ENCODE data around the gene SESTD1. TPM values are rescaled to one million over a fixed set of nuclear protein-coding genes. Genes with fewer than 3 reads are reported as not detected.
A peak's percentile ranks its signal among the peaks of the same experiment; 100 is the strongest.

The SESTD1 gene
- total and polyA plus RNA-seq, 2 donors (not counting 1 experiment from before 2014, with no cell fraction given), result 16.8 to 51.9 TPM

GRCh38 chr2:179261151-179261825 lies 3.3 kb downstream of the SESTD1 start:
- H3K27me3 ChIP-seq (ENCODE audit: control insufficient read depth, insufficient read depth, low read length), result no peaks in the 10 kb centered on the region
- TF ChIP-seq CTCF (conservative IDR thresholded peaks at IDR 0.05 in 1 of 2, IDR thresholded peaks at IDR 0.05 in 1 of 2; ENCODE audit: low read depth in 1 of 2, low read length in 2 of 2), result peak in 1 of 2 donors; percentile 16
- TF ChIP-seq EZH2 (IDR thresholded peaks at IDR 0.05; ENCODE audit: low read length, missing control alignments), result no peak
- H3K9me3 ChIP-seq (ENCODE audit: control insufficient read depth, insufficient read depth, low read depth, low read length), result no peaks in the 10 kb centered on the region
- DNase-seq (ENCODE audit: low read depth in 2 of 2), result no peak
- H2AFZ ChIP-seq (ENCODE audit: low read length), result no peak overlapping the region
- H4K20me1 ChIP-seq (ENCODE audit: control insufficient read depth, extremely low read depth, insufficient read depth, low read length), result no peaks in the 10 kb centered on the region
- H3K4me2 ChIP-seq (ENCODE audit: extremely low read depth, insufficient read depth, low read length), result no peak overlapping the region
- no peaks in the 10 kb centered on the region for H3K36me3 ChIP-seq (ENCODE audit: control insufficient read depth, insufficient read depth, low read length)
- no peak overlapping the region for H3K4me3 ChIP-seq (replicated peaks in 1 of 4; ENCODE audit: control extremely low read depth in 1 of 4, insufficient read depth in 1 of 4, low read depth in 3 of 4, low read length in 4 of 4)
- H3K4me1 ChIP-seq (ENCODE audit: control insufficient read depth, extremely low read depth, insufficient read depth, low read length), result no peaks in the 10 kb centered on the region
- H3K27ac ChIP-seq (ENCODE audit: insufficient read depth, low read length), result no peak overlapping the region
- no peak overlapping the region for H3K9ac ChIP-seq (ENCODE audit: insufficient read depth, low read length)
- H3K79me2 ChIP-seq (ENCODE audit: control insufficient read depth, insufficient read depth, low read length), result peaks cover 50% of the 10 kb centered on the region

GRCh38 chr2:179260224-179260623 lies 4.4 kb downstream of the SESTD1 start:
- Histone ChIP-seq H3K4me2 (ENCODE audit: extremely low read depth, insufficient read depth, low read length) (no peak overlapping the region), H3K27me3 (ENCODE audit: control insufficient read depth, insufficient read depth, low read length) (no peaks in the 10 kb centered on the region), H3K36me3 (ENCODE audit: control insufficient read depth, insufficient read depth, low read length) (no peaks in the 10 kb centered on the region), H3K27ac (ENCODE audit: insufficient read depth, low read length) (no peak overlapping the region), H3K79me2 (ENCODE audit: control insufficient read depth, insufficient read depth, low read length) (peaks cover 50% of the 10 kb centered on the region), H3K4me3 (replicated peaks in 1 of 4; ENCODE audit: control extremely low read depth in 1 of 4, insufficient read depth in 1 of 4, low read depth in 3 of 4, low read length in 4 of 4) (no peak overlapping the region), H3K4me1 (ENCODE audit: control insufficient read depth, extremely low read depth, insufficient read depth, low read length) (no peaks in the 10 kb centered on the region), H3K9me3 (ENCODE audit: control insufficient read depth, insufficient read depth, low read depth, low read length) (no peaks in the 10 kb centered on the region), H2AFZ (ENCODE audit: low read length) (no peak overlapping the region), H3K9ac (ENCODE audit: insufficient read depth, low read length) (no peak overlapping the region), H4K20me1 (ENCODE audit: control insufficient read depth, extremely low read depth, insufficient read depth, low read length) (no peaks in the 10 kb centered on the region)
- DNase-seq (ENCODE audit: low read depth in 2 of 2), result no peak
- no peak for TF ChIP-seq CTCF (conservative IDR thresholded peaks at IDR 0.05 in 1 of 2, IDR thresholded peaks at IDR 0.05 in 1 of 2; ENCODE audit: low read depth in 1 of 2, low read length in 2 of 2)
- TF ChIP-seq EZH2 (IDR thresholded peaks at IDR 0.05; ENCODE audit: low read length, missing control alignments), result no peak

- Histone ChIP-seq H4K20me1 (ENCODE audit: control insufficient read depth, extremely low read depth, insufficient read depth, low read length) (no peaks in the 10 kb centered on the region), H3K4me3 (replicated peaks in 1 of 4; ENCODE audit: control extremely low read depth in 1 of 4, insufficient read depth in 1 of 4, low read depth in 3 of 4, low read length in 4 of 4) (no peak overlapping the region), H3K27ac (ENCODE audit: insufficient read depth, low read length) (no peak overlapping the region), H3K9me3 (ENCODE audit: control insufficient read depth, insufficient read depth, low read depth, low read length) (no peaks in the 10 kb centered on the region), H3K27me3 (ENCODE audit: control insufficient read depth, insufficient read depth, low read length) (no peaks in the 10 kb centered on the region), H3K9ac (ENCODE audit: insufficient read depth, low read length) (no peak overlapping the region), H3K4me1 (ENCODE audit: control insufficient read depth, extremely low read depth, insufficient read depth, low read length) (no peaks in the 10 kb centered on the region), H3K4me2 (ENCODE audit: extremely low read depth, insufficient read depth, low read length) (no peak overlapping the region), H3K79me2 (ENCODE audit: control insufficient read depth, insufficient read depth, low read length) (peaks cover 36% of the 10 kb centered on the region), H2AFZ (ENCODE audit: low read length) (no peak overlapping the region), H3K36me3 (ENCODE audit: control insufficient read depth, insufficient read depth, low read length) (no peaks in the 10 kb centered on the region)
- no peak for DNase-seq (ENCODE audit: low read depth in 2 of 2)
- no peak for TF ChIP-seq EZH2 (IDR thresholded peaks at IDR 0.05; ENCODE audit: low read length, missing control alignments)
- TF ChIP-seq CTCF (conservative IDR thresholded peaks at IDR 0.05 in 1 of 2, IDR thresholded peaks at IDR 0.05 in 1 of 2; ENCODE audit: low read depth in 1 of 2, low read length in 2 of 2), result no peak
Observed at GRCh38 chr2:179255129-179255528, 9.5 kb downstream of the SESTD1 start.

Data from fibroblast of lung (primary cell).